GM12878 (cell line): ENCODE data around the gene CYTIP. TPM values are rescaled to one million over a fixed set of nuclear protein-coding genes. Genes with fewer than 3 reads are reported as not detected.

Experiments used
- ATAC-seq: fragments of 200-7000 bp; cut with Tn5 transposase; 3 replicates; pipeline ENCODE4 v1.9.1; 2020; ENCODE audit warnings: mild to moderate bottlenecking, moderate library complexity
- BruUV-seq: library from RNA; stranded (reverse); fragments of 400-500 nt; replicated peaks from 2 replicates; lab custom pipeline; 2021; lab: Mats Ljungman, UMichigan
- CTCF ChIA-PET: fragments of 300-600 bp; sonication (Branson Sonifier 250); formaldehyde crosslinking; extraction: SDS; loops from one replicate; lab custom pipeline; 2021; ENCODE audit warnings: inconsistent platforms; lab: Yijun Ruan, JAX
- POLR2A ChIA-PET: fragments of 350-600 bp; formaldehyde crosslinking; extraction: SDS; loops from one replicate; lab custom pipeline; 2021; ENCODE audit warnings: inconsistent platforms; lab: Charles Lee
- RAD21 ChIA-PET: fragments of 300-600 bp; sonication (Branson Sonifier 250); formaldehyde crosslinking; loops from one replicate; lab custom pipeline; 2023; ENCODE audit warnings: antibody characterized with exemption; ENCODE audit not compliant: unreplicated experiment; lab: Charles Lee
- SMC1A ChIA-PET: fragments of 300-600 bp; sonication (Branson Sonifier 250); formaldehyde crosslinking; loops from one replicate; lab custom pipeline; 2023; ENCODE audit not compliant: unreplicated experiment, uncharacterized antibody; lab: Charles Lee
- DNase-seq: peaks from one replicate; pipeline ENCODE4 v3.0.0-alpha.2; 2011; ENCODE audit warnings: low read depth, low spot score
- FAIRE-seq: peaks from 3 replicates; lab custom pipeline; 2011; peaks lifted over from hg19 to GRCh38; lab: Jason Lieb, UNC
- H2AFZ ChIP-seq: 2 replicates; pipeline ENCODE4 v1.6.0; 2011; ENCODE audit warnings: low read depth, low read length, control low read depth; ENCODE audit not compliant: control insufficient read depth
- H3K27ac ChIP-seq: 2 replicates; pipeline ENCODE4 v1.5.1; 2011; ENCODE audit warnings: control low read depth; ENCODE audit not compliant: control insufficient read depth, insufficient read depth
- H3K27me3 ChIP-seq, 2 experiments: replicated peaks in 1 of 2; 2 replicates each; pipeline versions ENCODE4 v1.6.0 to v1.6.1; 2011; ENCODE audit warnings: low read length in 1 of 2; ENCODE audit not compliant: control insufficient read depth in 2 of 2, insufficient read depth in 2 of 2
- H3K36me3 ChIP-seq, 2 experiments: 2 replicates each; pipeline ENCODE4 v1.5.1; 2011; ENCODE audit warnings: low read length in 1 of 2; ENCODE audit not compliant: control insufficient read depth in 2 of 2, insufficient read depth in 2 of 2
- H3K4me1 ChIP-seq: 2 replicates; pipeline ENCODE4 v1.6.1; 2011; ENCODE audit warnings: mild to moderate bottlenecking, low read length, moderate library complexity, mixed read lengths; ENCODE audit not compliant: control insufficient read depth, insufficient read depth
- H3K4me2 ChIP-seq: 2 replicates; pipeline ENCODE4 v1.6.0; 2011; ENCODE audit warnings: control low read depth; ENCODE audit not compliant: control insufficient read depth, insufficient read depth
- H3K4me3 ChIP-seq: fragments of 200-600 bp; sonication (generic); 2 replicates; pipeline ENCODE4 v1.5.1; 2016
- H3K79me2 ChIP-seq: 2 replicates; pipeline ENCODE4 v1.6.0; 2011; ENCODE audit warnings: low read length; ENCODE audit not compliant: control insufficient read depth, insufficient read depth
- H3K9ac ChIP-seq: 2 replicates; pipeline ENCODE4 v1.8.0; 2011; ENCODE audit warnings: low read length, control low read depth, mixed read lengths; ENCODE audit not compliant: control insufficient read depth, insufficient read depth
- H3K9me3 ChIP-seq: replicated peaks from 3 replicates; pipeline ENCODE4 v1.5.1; 2011; ENCODE audit warnings: mild to moderate bottlenecking, low read length; ENCODE audit not compliant: control insufficient read depth, insufficient read depth
- H4K20me1 ChIP-seq: 2 replicates; pipeline ENCODE4 v1.6.0; 2011; ENCODE audit not compliant: control insufficient read depth, insufficient read depth
- BACH1 ChIP-seq: fragments of 450-650 bp; IDR thresholded peaks from 2 replicates; pipeline ENCODE4 v1.6.1; 2017; ENCODE audit warnings: mild to moderate bottlenecking, borderline replicate concordance
- HDAC6 ChIP-seq: fragments of 200-600 bp; sonication (generic); IDR thresholded peaks from one replicate; pipeline ENCODE4 v1.8.0; 2017; ENCODE audit warnings: antibody characterized with exemption; ENCODE audit not compliant: unreplicated experiment
- POLR2AphosphoS2 ChIP-seq: IDR thresholded peaks from 2 replicates; pipeline ENCODE4 v1.6.1; 2011; ENCODE audit warnings: low read depth, mild to moderate bottlenecking, low read length, improper control_type of control experiment, moderate library complexity
- POLR2AphosphoS5 ChIP-seq: IDR thresholded peaks from 2 replicates; pipeline ENCODE4 v1.6.1; 2011; ENCODE audit warnings: mild to moderate bottlenecking, low read length, inconsistent platforms
- SMC3 ChIP-seq: IDR thresholded peaks from 2 replicates; pipeline ENCODE4 v1.6.1; 2011; ENCODE audit warnings: low read length, improper control_type of control experiment, borderline replicate concordance
- TCF3 ChIP-seq: IDR thresholded peaks from 2 replicates; pipeline ENCODE4 v1.6.1; 2012; ENCODE audit warnings: low read depth, mild to moderate bottlenecking, low read length, borderline replicate concordance; ENCODE audit not compliant: insufficient read depth
- WGBS: methylation state at CpG from one replicate; pipeline ENCODE4 v1.1.6; 2016; ENCODE audit warnings: low lambda C conversion rate; ENCODE audit not compliant: insufficient replicate concordance, insufficient coverage; ENCODE audit errors: missing lambda C conversion rate; 5-methylcytosine and 5-hydroxymethylcytosine counted together
- in situ Hi-C: fragments of 300-500 bp; cut with MboI; formaldehyde crosslinking; loops from 9 replicates; pipeline ENCODE4 v1.14.3; 2018; ENCODE audit warnings: mixed read lengths
- intact Hi-C: fragments of 100-400 bp; cut with micrococcal nuclease; formaldehyde crosslinking; loops from one replicate; pipeline ENCODE4 v1.14.2; 2022; ENCODE audit not compliant: unreplicated experiment
- polyA plus RNA-seq, 11 experiments: library from polyadenylated mRNA; depleted of rRNA in 4 of 11; unstranded in 6 of 11; stranded (reverse) in 5 of 11; fragments of >200 nt; fragmentation: Nextera tagmentation in 4 of 11; fragmentation: Illumina TruSeq in 1 of 11; extraction: Ambion mirVana in 4 of 11; extraction: Trizol in 1 of 11; gene quantifications; 1 replicate in 1 of 11; 2 replicates in 10 of 11; pipeline versions ENCODE4 v1.2.1 to v1.2.3, GENCODE V29; 2011 to 2016; ENCODE audit warnings: inconsistent platforms in 2 of 11, missing spikeins in 2 of 11, low read depth in 1 of 11
- total RNA-seq, 4 experiments: library from RNA; depleted of rRNA in 3 of 4; stranded (reverse); fragments of >200 nt in 3 of 4; fragmentation: Illumina TruSeq in 1 of 4; extraction: Trizol in 1 of 4; gene quantifications; 2 replicates each; pipeline versions ENCODE4 v1.2.1 to v1.2.3, GENCODE V29; 2013 to 2021

CYTIP gene
- total and polyA plus RNA-seq, 10 of the 15 experiments (the other 5 are each of a cell fraction or from before 2014, with no cell fraction given) = 55.1 to 178 (median 73.4) TPM

DNA sequence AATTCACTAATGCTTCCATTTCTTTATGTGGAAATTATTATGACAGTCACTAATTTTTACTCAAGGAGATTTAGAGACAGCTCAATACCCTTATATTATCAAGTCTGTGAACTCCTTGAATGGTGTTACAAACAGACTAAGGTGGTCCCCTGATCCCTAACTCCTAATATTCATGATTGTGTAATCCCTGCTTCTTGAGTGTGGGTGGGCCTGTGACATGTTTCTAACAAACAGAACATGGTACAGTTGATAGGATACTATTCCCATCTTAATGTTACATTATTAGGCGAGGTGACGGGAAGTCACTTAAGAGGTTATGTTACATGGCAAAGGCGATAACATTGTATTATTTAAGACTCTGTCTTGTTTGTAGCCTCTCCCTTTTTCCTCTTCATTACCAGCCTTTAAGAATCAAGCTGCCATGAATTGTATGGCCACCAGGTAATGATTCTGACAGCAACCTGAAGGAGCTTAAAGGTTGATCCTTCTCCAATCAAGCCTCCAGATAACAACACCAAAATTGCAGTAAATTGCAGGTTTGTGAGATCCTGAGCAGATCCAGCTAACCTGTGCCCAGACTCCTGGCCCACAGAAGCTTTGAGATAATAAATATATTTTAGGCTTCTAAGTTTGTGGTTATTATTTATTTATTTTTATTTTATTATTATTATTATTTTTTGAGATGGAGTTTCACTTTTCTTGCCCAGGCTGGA lies 32.1 kb downstream of the CYTIP start:
- CTCF ChIA-PET = interaction anchor here (0.7 to 6.6 kb wide), 8 partner anchors 13 to 85 kb away, joined by 3 to 56 read pairs (median 5); partner anchors contain the start of gene ERMN
- no TSS peak for BruUV-seq
- no peak for ATAC-seq
- H3K4me1 ChIP-seq = peaks cover 30% of the 10 kb centered on the region
- H2AFZ ChIP-seq = no peak overlapping the region
- no peaks in the 10 kb centered on the region for H3K27me3 ChIP-seq
- H3K9ac ChIP-seq = no peak overlapping the region
- intact Hi-C loops = loop anchor here (2.0 kb wide), 1 partner anchor 85 kb away; no protein-coding TSS in a partner anchor
- H3K4me3 ChIP-seq = no peak overlapping the region
- TF ChIP-seq POLR2AphosphoS5 = peak; percentile 78
- no peak for TF ChIP-seq SMC3
- TF ChIP-seq BACH1 = peak; percentile 34; the same call in 1 of the 2 replicates
- TF ChIP-seq POLR2AphosphoS2 = peak; percentile 66; the same call in 1 of the 2 replicates
- TF ChIP-seq HDAC6 = no peak
- no peak for TF ChIP-seq TCF3
- SMC1A ChIA-PET = interaction anchor here (1.0 to 8.0 kb wide), 12 partner anchors 9 to 146 kb away, joined by 3 to 111 read pairs (median 4); partner anchors contain the start of gene CYTIP
- POLR2A ChIA-PET = interaction anchor here (0.9 to 1.7 kb wide), 4 partner anchors 9 to 57 kb away, joined by 3 to 6 read pairs (median 3); no protein-coding TSS in a partner anchor
- H3K9me3 ChIP-seq = no peaks in the 10 kb centered on the region; the same call in 2 of the 3 replicates
- no peak overlapping the region for H3K27ac ChIP-seq
- 100% methylated on average over 3 of the region's 3 CpGs for WGBS
- no peak for DNase-seq
- H3K4me2 ChIP-seq = no peak overlapping the region
- in situ Hi-C loops = loop anchor here (5.0 to 25.0 kb wide), 2 partner anchors 84 to 899 kb away; partner anchors contain the start of gene ERMN
- RAD21 ChIA-PET = interaction anchor here (1.0 to 5.7 kb wide), 7 partner anchors 10 to 110 kb away, joined by 3 to 44 read pairs (median 4); partner anchors contain the start of genes CYTIP and ERMN
- no peak for FAIRE-seq
- peaks cover 4 to 16% of the 10 kb centered on the region in 2 experiments for H3K36me3 ChIP-seq
- peaks cover 6% of the 10 kb centered on the region for H3K79me2 ChIP-seq
- H4K20me1 ChIP-seq = no peaks in the 10 kb centered on the region
